ENCODE results near the gene TMC4. TPM values are rescaled to one million over a fixed set of nuclear protein-coding genes. Genes with fewer than 3 reads are reported as not detected.

The TMC4 gene
- polyA plus RNA-seq, 1 donor from 2014 or later: 0.15 TPM

DNA sequence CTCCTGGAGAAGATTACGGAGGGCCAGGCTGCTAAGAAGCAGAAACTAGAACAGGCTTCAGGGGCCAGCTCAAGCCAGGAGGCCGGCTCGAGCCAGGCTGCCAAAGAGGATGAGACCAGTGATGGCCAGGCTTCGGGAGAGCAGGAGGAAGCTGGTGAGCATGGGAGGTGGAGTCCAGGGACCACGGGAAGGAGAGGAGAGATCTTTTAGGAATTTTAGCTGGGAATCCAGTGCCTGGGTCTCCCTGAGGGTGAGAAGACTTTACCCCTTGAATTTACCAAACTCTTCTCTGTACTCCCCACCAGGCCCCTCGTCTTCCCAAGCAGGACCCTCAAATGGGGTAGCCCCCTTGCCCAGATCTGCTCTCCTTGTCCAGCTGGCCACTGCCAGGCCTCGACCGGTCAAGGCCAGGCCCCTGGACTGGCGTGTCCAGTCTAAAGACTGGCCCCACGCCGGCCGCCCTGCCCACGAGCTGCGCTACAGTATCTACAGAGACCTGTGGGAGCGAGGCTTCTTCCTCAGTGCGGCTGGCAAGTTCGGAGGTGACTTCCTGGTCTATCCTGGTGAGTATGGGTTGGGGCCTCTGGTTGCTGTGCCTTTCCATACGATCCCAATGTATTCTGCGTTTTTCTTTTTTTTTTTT is 19.0 kb upstream of the TMC4 start:
- Histone ChIP-seq H3K27ac (ENCODE audit: low read length) (peak overlapping the region; percentile 95), H3F3A (ENCODE audit: insufficient read depth, low read length, poor library complexity, severe bottlenecking) (no peaks in the 10 kb centered on the region), H2AFZ (ENCODE audit: low read depth, low read length) (peak overlapping the region; percentile 80)

More for the DNA sequence above, 19.0 kb upstream of the TMC4 start:
- Histone ChIP-seq H3K9me2 (ENCODE audit: insufficient read depth, low read length) (no peaks in the 10 kb centered on the region), H4K20me1 (ENCODE audit: insufficient read depth) (no peaks in the 10 kb centered on the region), H3K9ac (ENCODE audit: low read length) (peak overlapping the region; percentile 92), H3K4me2 (ENCODE audit: low read length) (peak overlapping the region; percentile 95), H3K9me3 (ENCODE audit: low read length) (no peaks in the 10 kb centered on the region), H3K27me3 (ENCODE audit: insufficient read depth, low read depth, low read length) (no peaks in the 10 kb centered on the region), H3K36me3 (ENCODE audit: insufficient read depth, low read length) (no peaks in the 10 kb centered on the region), H3K79me2 (replicated peaks; ENCODE audit: insufficient read depth, low read length) (peaks cover 18% of the 10 kb centered on the region), H3K4me3 (ENCODE audit: low read length) (peak overlapping the region; percentile 99)
- no peak for TF ChIP-seq POLR2AphosphoS5 (IDR thresholded peaks at IDR 0.05)
- no peak for TF ChIP-seq SMC3 (conservative IDR thresholded peaks at IDR 0.05; ENCODE audit: poor library complexity)
- no peak for TF ChIP-seq CTCF (IDR thresholded peaks at IDR 0.05; ENCODE audit: poor library complexity, severe bottlenecking)
- TF ChIP-seq MXI1 (conservative IDR thresholded peaks at IDR 0.05; ENCODE audit: poor library complexity, severe bottlenecking): no peak
- TF ChIP-seq EZH2 (IDR thresholded peaks at IDR 0.05; ENCODE audit: borderline replicate concordance, insufficient read depth, low read length, poor library complexity, severe bottlenecking): no peak
- TF ChIP-seq RAD21 (conservative IDR thresholded peaks at IDR 0.05): no peak
- no peak for TF ChIP-seq REST (IDR thresholded peaks at IDR 0.05; ENCODE audit: borderline replicate concordance)

Data from neural cell (in vitro differentiated cells).